HG03175 (cell line): ENCODE measurements around the gene BRICD5.
"Not testable (repeated sequence)": the region's sequence is repeated elsewhere in the genome, so short reads cannot be mapped to it uniquely, and the experiment has no call there.

Experiments
- ATAC-seq: cut with Tn5 transposase; IDR thresholded peaks from one replicate; pipeline ENCODE4 v1.9.1; 2021; ENCODE audit warnings: mild to moderate bottlenecking, moderate library complexity; ENCODE audit not compliant: unreplicated experiment

The BRICD5 gene

DNA sequence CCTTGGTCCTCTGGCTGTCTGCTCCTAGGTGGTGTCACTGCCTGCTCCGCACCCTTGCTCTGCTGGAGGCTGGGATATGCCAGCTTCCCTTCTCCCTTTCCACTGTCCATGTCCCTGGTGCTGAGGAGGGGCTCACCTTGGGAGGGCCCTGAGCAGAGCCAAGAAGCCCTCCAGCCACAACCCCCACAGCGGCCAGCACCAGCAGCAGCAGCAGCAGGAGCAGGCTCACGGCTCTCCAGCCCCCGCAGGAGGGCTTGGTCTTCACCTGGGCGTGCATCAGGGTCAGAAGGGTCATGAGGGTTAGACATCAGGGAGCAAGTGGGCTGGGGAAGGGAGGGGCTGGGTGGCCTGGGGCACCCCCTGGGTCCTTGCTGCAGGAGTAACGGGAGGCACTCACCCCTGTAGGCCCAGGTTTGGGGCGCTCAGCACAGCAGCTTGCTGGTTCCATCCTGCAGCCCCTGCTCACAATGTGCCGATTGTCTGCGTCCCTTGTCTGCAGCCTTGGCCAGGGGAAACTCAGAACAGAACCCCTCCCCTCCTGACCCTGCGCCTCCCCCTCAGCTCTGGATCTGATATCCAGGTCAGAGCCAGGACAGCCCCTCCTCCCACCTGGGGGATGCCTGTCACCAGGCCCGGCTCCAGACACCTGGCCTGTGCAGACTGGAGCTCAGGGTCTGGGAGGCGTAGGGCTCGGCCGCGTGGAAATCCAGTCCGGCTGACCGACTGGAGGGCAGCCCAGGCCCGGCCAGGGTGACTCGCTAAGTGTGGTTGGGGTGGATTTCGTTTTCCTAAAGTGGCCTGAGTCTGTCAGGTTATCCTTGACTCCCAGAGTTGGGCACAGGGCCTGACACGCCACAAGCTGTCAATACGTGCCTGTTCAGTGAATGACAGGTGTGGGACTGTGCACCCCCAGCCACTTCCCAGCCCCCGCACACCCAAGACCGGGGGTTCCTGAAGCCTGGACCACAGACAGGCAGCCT lies at the start of gene BRICD5:
BRICD5 (minus strand) TSS at position 478 of the 980 bp plus-strand sequence; CDS start at position 448, 30 bp downstream.
- no peak for ATAC-seq

DNA sequence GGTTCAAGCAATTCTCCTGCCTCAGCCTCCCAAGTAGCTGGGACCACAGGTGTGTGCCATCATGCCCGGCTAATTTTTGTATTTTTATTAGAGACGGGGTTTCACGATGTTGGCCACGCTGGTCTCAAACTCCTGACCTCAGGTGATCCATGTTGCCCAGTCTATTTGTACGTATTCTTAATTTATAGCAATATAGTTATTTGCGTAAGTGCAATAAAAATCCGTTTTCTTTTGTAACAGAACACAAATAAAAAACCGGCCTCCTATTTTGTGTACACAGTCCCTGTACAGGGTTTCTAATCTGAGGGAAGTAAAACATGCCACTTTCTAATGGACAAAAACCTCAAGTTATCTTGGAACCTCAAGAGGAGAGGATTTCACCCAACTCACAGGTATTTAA lies 49.6 kb upstream of the BRICD5 start:
- ATAC-seq: no peak

DNA sequence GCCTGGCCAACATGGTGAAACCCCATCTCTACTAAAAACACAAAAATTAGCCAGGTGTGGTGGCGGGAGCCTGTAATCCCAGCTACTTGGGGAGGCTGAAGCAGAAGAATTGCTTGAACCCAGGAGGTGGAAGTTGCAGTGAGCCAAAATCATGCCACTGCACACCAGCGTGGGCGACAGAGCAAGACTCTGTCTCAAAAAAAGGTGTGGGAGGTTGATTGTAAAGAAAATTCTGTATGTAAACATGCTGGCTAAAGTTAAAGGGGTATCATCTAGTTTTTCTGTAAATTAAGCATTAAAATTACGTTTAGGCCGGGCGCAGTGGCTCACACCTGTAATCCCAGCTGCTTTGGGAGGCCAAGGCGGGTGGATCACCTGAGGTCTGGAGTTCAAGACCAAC lies 47.9 kb upstream of the BRICD5 start:
- ATAC-seq: not testable (repeated sequence)

DNA sequence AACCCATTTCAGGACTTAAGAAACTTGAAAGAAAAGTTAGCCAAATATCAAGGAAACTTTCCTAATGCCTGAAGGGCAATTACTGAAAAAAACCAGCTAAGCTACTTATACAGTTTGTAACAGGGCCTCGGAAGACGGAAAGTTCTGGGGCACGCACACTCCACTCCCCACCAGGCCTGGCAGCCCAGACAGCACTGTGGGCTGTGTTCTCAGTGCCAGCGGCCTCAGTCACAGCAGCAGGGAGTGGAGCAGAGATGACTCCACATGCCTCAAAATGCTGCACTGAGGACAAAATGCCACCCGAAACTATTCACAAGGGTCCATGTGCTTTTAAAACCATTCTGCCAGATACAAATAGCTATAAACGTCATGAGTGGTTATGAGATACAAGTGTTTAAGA lies 47.1 kb upstream of the BRICD5 start:
- ATAC-seq: no peak

GRCh38 chr16:2256531-2257140 lies 46.0 kb upstream of the BRICD5 start:
- ATAC-seq: no peak

- no peak for ATAC-seq
These were observed 42.6 kb upstream of the BRICD5 start for GRCh38 chr16:2253293-2253692.

GRCh38 chr16:2252806-2253148 lies 42.1 kb upstream of the BRICD5 start:
- ATAC-seq: no peak

DNA sequence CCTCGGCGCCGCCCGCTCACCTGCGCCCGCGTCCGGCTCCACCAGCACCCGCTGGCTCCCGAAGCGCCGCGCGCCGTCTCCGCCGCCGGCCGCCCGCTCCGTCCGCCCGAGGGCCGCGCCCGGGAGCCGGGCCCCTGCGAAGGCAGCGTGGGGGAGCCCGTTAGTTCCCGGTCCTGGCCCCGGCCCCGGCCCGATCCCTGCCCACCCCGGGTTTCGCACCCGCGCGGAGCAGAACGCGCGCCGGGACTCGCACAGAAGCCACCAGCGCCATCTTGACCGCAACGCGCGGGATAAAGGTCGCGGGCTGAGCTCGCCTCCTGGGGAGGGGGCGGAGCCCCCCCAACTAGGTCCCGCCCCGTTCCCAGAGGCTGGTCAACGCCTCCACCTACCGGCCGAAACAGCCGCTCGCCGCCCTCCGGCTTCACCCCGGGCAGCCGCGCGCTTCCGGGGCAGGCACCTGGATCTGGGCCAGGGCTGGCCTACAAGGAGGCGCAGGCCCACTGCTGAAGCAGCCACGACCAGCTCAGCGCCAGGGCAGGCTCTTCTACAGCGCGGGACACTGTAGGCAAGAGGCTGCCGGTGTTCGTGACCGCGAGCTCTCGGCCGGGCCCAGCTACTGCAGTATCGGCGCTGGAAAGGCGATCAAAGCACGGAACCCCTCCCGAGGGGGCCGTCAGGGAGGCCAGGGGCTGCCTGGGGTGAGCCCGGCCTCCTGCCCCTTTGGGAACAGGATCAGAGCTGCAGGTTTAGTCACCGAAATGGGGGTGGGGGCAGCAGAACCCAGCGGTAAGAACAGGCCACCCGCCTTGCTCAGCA lies 40.8 kb upstream of the BRICD5 start, which contains the start of gene ECI1:
ECI1 (minus strand) TSS at position 292 of the 816 bp plus-strand sequence; CDS start at position 271, 21 bp downstream.
- ATAC-seq: peak; percentile 90

DNA sequence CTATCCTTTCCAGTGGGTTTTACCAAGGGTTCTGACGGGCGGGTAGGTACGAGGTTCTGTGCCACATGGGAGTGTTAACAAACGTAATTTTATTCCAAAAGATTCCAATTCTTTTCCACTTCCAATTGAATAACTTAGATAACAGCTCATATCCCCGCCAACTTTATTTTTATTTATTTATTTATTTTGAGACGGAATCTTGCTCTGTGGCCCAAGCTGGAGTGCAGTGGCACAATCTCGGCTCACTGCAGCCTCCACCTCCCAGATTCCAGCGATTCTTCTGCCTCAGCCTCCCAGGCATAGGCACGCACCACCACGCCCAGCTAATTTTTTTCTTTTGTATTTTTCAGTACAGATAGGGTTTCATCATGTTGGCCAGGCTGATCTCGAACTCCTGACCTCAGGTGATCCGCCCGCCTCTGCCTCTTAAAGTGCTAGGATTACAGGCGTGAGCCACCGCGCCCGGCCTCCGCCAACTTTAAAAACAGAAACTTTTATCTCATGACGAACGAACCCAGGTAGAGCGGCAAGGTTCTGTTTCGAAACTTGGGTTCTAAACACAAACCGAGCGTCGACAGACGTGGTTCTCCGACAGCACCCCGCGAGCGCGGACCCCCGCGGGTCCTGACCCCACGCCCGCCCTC lies 40.1 kb upstream of the BRICD5 start:
- ATAC-seq: peak; percentile 17

- no peak for ATAC-seq
These were observed 35.7 kb upstream of the BRICD5 start for GRCh38 chr16:2246301-2246885.

DNA sequence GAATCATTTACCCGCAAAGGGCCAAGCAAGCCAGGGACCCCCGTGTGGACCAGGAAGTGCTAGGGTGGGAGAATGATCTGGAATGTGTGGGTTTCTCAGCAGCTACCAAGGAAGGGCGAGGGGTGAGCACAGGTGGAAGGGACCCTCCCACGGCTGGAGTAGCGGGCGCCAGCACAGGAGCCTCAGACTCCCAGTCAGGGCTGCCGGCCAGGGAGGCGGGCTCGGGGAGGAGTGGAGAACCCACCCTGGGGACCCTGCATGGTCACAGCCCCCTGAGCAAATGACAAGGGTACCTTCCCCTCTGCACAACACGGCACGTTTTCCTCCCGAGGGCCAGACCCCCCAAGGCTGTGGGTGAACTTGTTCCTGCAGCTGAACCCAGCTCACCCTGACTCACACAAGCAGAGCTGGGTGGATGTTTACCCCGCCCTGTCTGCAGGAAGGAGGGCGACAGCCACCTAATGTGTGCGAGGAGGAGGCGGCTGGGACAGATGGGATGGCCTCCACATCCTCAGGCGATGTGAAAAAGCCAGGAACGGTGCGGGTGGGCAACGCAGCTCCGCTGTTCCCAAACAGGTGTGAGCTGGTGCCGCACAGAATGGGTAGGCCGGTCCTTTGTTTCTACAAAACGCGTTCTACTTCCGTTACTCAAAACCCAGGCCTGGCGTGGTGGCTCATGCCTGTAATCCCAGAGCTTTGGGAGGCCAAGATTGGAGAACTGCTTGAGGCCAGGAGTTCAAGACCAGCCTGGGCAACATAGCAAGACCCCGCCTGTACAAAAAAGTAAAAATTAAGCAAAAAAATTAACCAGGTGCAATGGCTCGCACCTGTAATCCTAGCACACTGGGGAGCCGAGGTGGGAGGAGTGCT lies 34.5 kb upstream of the BRICD5 start:
- no peak for ATAC-seq

- ATAC-seq: no peak
These were observed 33.6 kb upstream of the BRICD5 start for GRCh38 chr16:2244301-2244700.

- ATAC-seq: no peak
These were observed 33.1 kb upstream of the BRICD5 start for GRCh38 chr16:2243781-2244180.

DNA sequence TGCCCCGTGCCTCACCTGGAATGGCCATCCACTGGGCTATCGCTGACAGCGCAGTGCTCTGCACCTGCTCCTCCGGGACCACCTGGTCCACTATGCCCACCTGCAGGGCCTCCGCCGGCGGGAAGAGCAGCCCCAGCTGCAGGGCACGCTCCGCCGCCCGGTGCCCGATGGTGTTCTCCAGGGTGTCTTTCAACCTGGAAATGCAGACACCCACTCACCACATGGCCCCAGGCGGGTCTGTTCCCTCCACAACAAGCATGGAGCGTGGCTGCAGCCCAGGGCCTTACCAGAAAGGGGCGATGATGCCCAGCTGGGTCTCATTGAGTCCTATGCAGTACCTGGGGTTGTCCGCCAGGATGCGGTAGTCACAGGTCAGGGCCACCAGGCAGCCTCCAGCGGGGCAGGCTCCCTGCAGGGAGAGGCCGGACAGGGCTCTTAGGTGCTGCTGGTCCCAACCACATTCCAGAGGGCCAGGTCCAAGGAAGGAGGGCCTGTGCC lies 32.4 kb upstream of the BRICD5 start:
- ATAC-seq: no peak

DNA sequence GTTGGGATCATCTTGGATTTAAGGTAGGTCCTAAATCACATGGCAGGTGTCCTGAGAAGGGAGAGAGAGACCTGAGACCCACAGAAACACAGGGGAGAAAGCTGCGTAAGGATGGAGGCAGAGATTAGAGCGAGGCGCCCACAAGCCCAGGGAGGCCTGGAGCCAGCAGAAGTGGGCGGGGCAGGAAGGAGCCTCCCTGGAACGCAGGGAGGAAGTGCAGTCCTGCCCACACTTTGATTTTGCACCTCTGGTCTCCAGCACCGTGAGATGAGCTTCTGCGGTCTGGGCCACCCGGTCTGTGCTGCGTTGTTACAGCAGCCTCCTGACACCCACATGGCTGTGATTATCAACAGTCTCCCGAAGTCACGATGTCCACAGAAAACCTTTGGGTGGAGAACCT lies 31.9 kb upstream of the BRICD5 start:
- ATAC-seq: no peak

GRCh38 chr16:2240331-2240730 lies 29.7 kb upstream of the BRICD5 start:
- ATAC-seq: not testable (repeated sequence)

- no peak for ATAC-seq
These were observed 28.4 kb upstream of the BRICD5 start for GRCh38 chr16:2238838-2239675.

DNA sequence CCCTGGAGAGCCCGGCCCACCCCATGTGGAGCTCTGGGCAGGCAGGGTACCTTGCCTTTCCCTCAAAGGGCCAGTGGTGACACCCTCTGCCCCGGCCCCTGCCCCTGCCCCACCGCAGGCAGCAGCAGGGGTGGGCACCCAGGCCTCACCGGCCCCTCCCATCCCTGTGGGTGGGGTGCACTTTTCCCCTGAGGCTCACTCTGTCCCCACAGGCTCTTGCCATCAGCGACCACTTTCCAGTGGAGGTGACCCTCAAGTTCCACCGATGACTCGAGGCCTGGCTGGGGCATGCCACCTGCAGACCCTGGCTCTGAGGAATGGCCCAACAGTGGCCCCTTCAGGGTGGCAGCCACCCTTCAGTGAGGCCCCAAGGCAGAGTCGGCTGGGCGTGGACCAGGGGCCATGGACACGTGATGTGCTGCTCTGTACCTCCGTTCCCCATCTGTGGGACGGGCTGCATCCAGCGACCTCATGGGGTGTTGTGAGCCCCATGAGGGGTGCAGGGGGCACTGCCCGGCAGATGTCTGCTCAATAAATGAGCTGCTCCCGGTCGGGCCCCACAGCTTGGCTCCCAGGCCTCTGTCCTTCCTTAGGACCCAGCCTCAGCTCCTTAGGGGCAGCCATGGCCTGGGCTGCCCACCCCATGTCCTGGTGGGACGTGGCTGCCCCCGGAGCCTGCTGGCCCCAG lies 27.6 kb upstream of the BRICD5 start:
- ATAC-seq: no peak
